NCI-H1417 treated with DMSO at 0.1 percent for 48 hours (cell line): ENCODE data around the gene AKT1S1.

ENCODE experiments used
- DNase-seq: peaks from one replicate; lab custom pipeline; 2025; lab: John Stamatoyannopoulos, UW

Gene AKT1S1

GRCh38 chr19:49853852-49854377 lies 23.2 kb downstream of the AKT1S1 start:
- no peak for DNase-seq

GRCh38 chr19:49852631-49853126 lies 24.5 kb downstream of the AKT1S1 start:
- DNase-seq, result no peak

- DNase-seq, result no peak
Observed at GRCh38 chr19:49851456-49852259, 25.5 kb downstream of the AKT1S1 start.

- DNase-seq, result peak; percentile 46
Observed at GRCh38 chr19:49850487-49851342, 26.4 kb downstream of the AKT1S1 start, which contains the start of gene PTOV1. Gene PTOV1 (plus strand): TSS chr19:49851159.

- no peak for DNase-seq
Observed at GRCh38 chr19:49850221-49850486, 27.0 kb downstream of the AKT1S1 start.

GRCh38 chr19:49849433-49850220 lies 27.5 kb downstream of the AKT1S1 start:
- no peak for DNase-seq

- DNase-seq, result no peak
Observed at GRCh38 chr19:49848938-49849337, 28.2 kb downstream of the AKT1S1 start.

- DNase-seq, result no peak
Observed at GRCh38 chr19:49847731-49848696, 29.1 kb downstream of the AKT1S1 start.

GRCh38 chr19:49846408-49846807 lies 30.7 kb downstream of the AKT1S1 start:
- no peak for DNase-seq

- no peak for DNase-seq
Observed at GRCh38 chr19:49845414-49845813, 31.7 kb downstream of the AKT1S1 start.

- DNase-seq, result no peak
Observed at GRCh38 chr19:49844138-49845095, 32.7 kb downstream of the AKT1S1 start.

- no peak for DNase-seq
Observed at GRCh38 chr19:49843265-49843664, 33.9 kb downstream of the AKT1S1 start.

- DNase-seq, result no peak
Observed at GRCh38 chr19:49840736-49841249, 36.4 kb downstream of the AKT1S1 start.

- no peak for DNase-seq
Observed at GRCh38 chr19:49840321-49840720, 36.8 kb downstream of the AKT1S1 start.

- no peak for DNase-seq
Observed at GRCh38 chr19:49839713-49840112, 37.4 kb downstream of the AKT1S1 start.

- no peak for DNase-seq
Observed at GRCh38 chr19:49838885-49839588, 38.1 kb downstream of the AKT1S1 start.

- no peak for DNase-seq
Observed at GRCh38 chr19:49837425-49837824, 39.7 kb downstream of the AKT1S1 start.

- no peak for DNase-seq
Observed at GRCh38 chr19:49837009-49837310, 40.2 kb downstream of the AKT1S1 start.
